Neutrophil (primary cell): ENCODE measurements around the gene IRS2.

Source experiments
- H3K27ac ChIP-seq: fragments of 200-600 bp; sonication (generic); 2 replicates; pipeline ENCODE4 v1.5.1; 2016; ENCODE audit warnings: mild to moderate bottlenecking, moderate library complexity
- H3K27me3 ChIP-seq: fragments of 200-600 bp; sonication (generic); 2 replicates; pipeline ENCODE4 v1.6.0; 2016; ENCODE audit warnings: mild to moderate bottlenecking
- H3K36me3 ChIP-seq: fragments of 200-600 bp; sonication (generic); 2 replicates; pipeline ENCODE4 v1.5.1; 2017
- H3K4me1 ChIP-seq, 2 experiments: fragments of 200-600 bp in 1 of 2; sonication (generic) in 1 of 2; 1 replicate in 1 of 2; 2 replicates in 1 of 2; pipeline versions ENCODE4 v1.5.1 to v1.6.1; 2013 to 2016; ENCODE audit warnings: low read depth in 1 of 2, low read length in 1 of 2, mild to moderate bottlenecking in 1 of 2, moderate library complexity in 1 of 2; ENCODE audit not compliant: control insufficient read depth in 1 of 2, insufficient read depth in 1 of 2
- H3K4me3 ChIP-seq, 2 experiments: fragments of 200-600 bp in 1 of 2; sonication (generic) in 1 of 2; 1 replicate in 1 of 2; 2 replicates in 1 of 2; pipeline ENCODE4 v1.5.1; 2013 to 2016; ENCODE audit warnings: low read depth in 1 of 2, low read length in 1 of 2, mild to moderate bottlenecking in 1 of 2, moderate library complexity in 1 of 2
- H3K9me3 ChIP-seq: fragments of 200-600 bp; sonication (generic); 2 replicates; pipeline ENCODE4 v1.5.1; 2016
- CTCF ChIP-seq: fragments of 200-600 bp; sonication (generic); IDR thresholded peaks from 2 replicates; pipeline ENCODE4 v1.5.1; 2016; ENCODE audit warnings: antibody characterized with exemption

IRS2 gene

GRCh38 chr13:109768616-109769015 is 17.8 kb downstream of the IRS2 start:
- no peaks in the 10 kb centered on the region for H3K27me3 ChIP-seq
- peaks cover 37% of the 10 kb centered on the region for H3K36me3 ChIP-seq
- no peaks in the 10 kb centered on the region for H3K9me3 ChIP-seq
- H3K27ac ChIP-seq, result no peak overlapping the region
- H3K4me1 ChIP-seq, result peaks cover 32 to 41% of the 10 kb centered on the region in 2 experiments
- no peak for TF ChIP-seq CTCF
- no peak overlapping the region for H3K4me3 ChIP-seq

GRCh38 chr13:109768176-109768575 is 18.2 kb downstream of the IRS2 start:
- no peaks in the 10 kb centered on the region for H3K9me3 ChIP-seq
- H3K36me3 ChIP-seq, result peaks cover 37% of the 10 kb centered on the region
- peaks cover 31 to 39% of the 10 kb centered on the region in 2 experiments for H3K4me1 ChIP-seq
- H3K4me3 ChIP-seq, result no peak overlapping the region
- peak overlapping the region; percentile 28 for H3K27ac ChIP-seq
- no peak for TF ChIP-seq CTCF
- no peaks in the 10 kb centered on the region for H3K27me3 ChIP-seq

- peaks cover 31 to 39% of the 10 kb centered on the region in 2 experiments for H3K4me1 ChIP-seq
Measured at GRCh38 chr13:109767023-109767422, 19.4 kb downstream of the IRS2 start.

GRCh38 chr13:109764470-109765291 is 21.7 kb downstream of the IRS2 start:
- no peaks in the 10 kb centered on the region for H3K27me3 ChIP-seq
- H3K4me3 ChIP-seq, result no peak overlapping the region
- H3K4me1 ChIP-seq, result peaks cover 34 to 46% of the 10 kb centered on the region in 2 experiments
- H3K27ac ChIP-seq, result peak overlapping the region; percentile 61
- no peaks in the 10 kb centered on the region for H3K9me3 ChIP-seq
- H3K36me3 ChIP-seq, result peaks cover 25% of the 10 kb centered on the region
- peak; percentile 48 for TF ChIP-seq CTCF

More at GRCh38 chr13:109767023-109767422, 19.4 kb downstream of the IRS2 start:
- Histone ChIP-seq H3K9me3 (no peaks in the 10 kb centered on the region), H3K4me3 (no peak overlapping the region), H3K27ac (peak overlapping the region; percentile 30), H3K36me3 (peaks cover 35% of the 10 kb centered on the region), H3K27me3 (no peaks in the 10 kb centered on the region)
- no peak for TF ChIP-seq CTCF

- Histone ChIP-seq H3K27ac (peak overlapping the region; percentile 61), H3K4me1 (peaks cover 34 to 46% of the 10 kb centered on the region in 2 experiments), H3K27me3 (no peaks in the 10 kb centered on the region), H3K4me3 (no peak overlapping the region), H3K36me3 (peaks cover 25% of the 10 kb centered on the region), H3K9me3 (no peaks in the 10 kb centered on the region)
- no peak for TF ChIP-seq CTCF
Measured at GRCh38 chr13:109764045-109764444, 22.3 kb downstream of the IRS2 start.
